ELF-1 (cell line): ENCODE results near the gene ZNF502.

ENCODE experiments used
- DNase-seq: peaks from one replicate; pipeline ENCODE4 v3.0.0-alpha.2; 2016; ENCODE audit warnings: low read depth, low spot score

ZNF502 gene

GRCh38 chr3:44771424-44772098 lies 59.1 kb downstream of the ZNF502 start:
- DNase-seq: no peak

- no peak for DNase-seq
Observed at GRCh38 chr3:44772099-44772442, 59.6 kb downstream of the ZNF502 start.
